HCT116 (cell line): ENCODE data around the gene DPH1. TPM values are rescaled to one million over a fixed set of nuclear protein-coding genes. Genes with fewer than 3 reads are reported as not detected.
"Not testable (repeated sequence)": the region's sequence is repeated elsewhere in the genome, so short reads cannot be mapped to it uniquely, and the experiment has no call there.

Experiments used
- ATAC-seq: fragments of 200-7000 bp; cut with Tn5 transposase; 2 replicates; pipeline ENCODE4 v1.9.1; 2020; ENCODE audit warnings: mild to moderate bottlenecking, moderate library complexity
- BruUV-seq: library from RNA; stranded (reverse); fragments of 400-500 nt; replicated peaks from 2 replicates; lab custom pipeline; 2021; lab: Mats Ljungman, UMichigan
- CTCF ChIA-PET: fragments of 300-600 bp; sonication (Branson Sonifier 250); formaldehyde crosslinking; loops from one replicate; lab custom pipeline; 2021; ENCODE audit warnings: antibody characterized with exemption; lab: Charles Lee
- POLR2A ChIA-PET: fragments of 300-600, 350-600 bp; sonication (Branson Sonifier 250); formaldehyde crosslinking; loops from one replicate; lab custom pipeline; 2021; ENCODE audit warnings: antibody characterized with exemption; lab: Charles Lee
- RAD21 ChIA-PET, 2 experiments: fragments of 300-600 bp; sonication (Branson Sonifier 250); formaldehyde crosslinking; loops; one replicate each; lab custom pipeline; 2023; ENCODE audit warnings: low total read pairs in 2 of 2; ENCODE audit not compliant: uncharacterized antibody in 2 of 2, unreplicated experiment in 2 of 2, low non-redundant PET in 1 of 2; lab: Charles Lee
- DNase-seq: peaks from one replicate; pipeline ENCODE4 v3.0.0-alpha.2; 2010; ENCODE audit warnings: low read depth, low spot score
- H2AFZ ChIP-seq: fragments of 200-600 bp; shearing (Covaris generic), sonication (generic); 2 replicates; pipeline ENCODE4 v1.6.1; 2017; ENCODE audit warnings: low read depth, mixed run types, mixed read lengths, antibody characterized with exemption, low read length; ENCODE audit not compliant: poor library complexity, severe bottlenecking
- H3K27ac ChIP-seq: 2 replicates; pipeline ENCODE4 v1.5.1; 2012; ENCODE audit warnings: low read depth, low read length
- H3K27me3 ChIP-seq: fragments of 200-600 bp; sonication (generic); 2 replicates; pipeline ENCODE4 v1.6.1; 2016; ENCODE audit warnings: mixed run types, low read length, mixed read lengths; ENCODE audit not compliant: insufficient read depth
- H3K36me3 ChIP-seq, 2 experiments: fragments of 200-500 bp in 1 of 2; fragments of 200-600 bp in 1 of 2; sonication (Bioruptor generic) in 1 of 2; sonication (generic) in 1 of 2; 2 replicates each; pipeline versions ENCODE4 v1.5.1 to v1.6.1; 2014 to 2016; ENCODE audit warnings: low read length in 2 of 2, inconsistent platforms in 1 of 2, mixed read lengths in 1 of 2, mixed run types in 1 of 2; ENCODE audit not compliant: insufficient read depth in 2 of 2, control insufficient read depth in 1 of 2
- H3K4me1 ChIP-seq, 2 experiments: fragments of 200-600 bp in 1 of 2; sonication (generic) in 1 of 2; 2 replicates each; pipeline versions ENCODE4 v1.5.1 to v1.6.1; 2012 to 2017; ENCODE audit warnings: low read length in 2 of 2, inconsistent platforms in 1 of 2, mild to moderate bottlenecking in 1 of 2, mixed read lengths in 1 of 2, mixed run types in 1 of 2, moderate library complexity in 1 of 2; ENCODE audit not compliant: insufficient read depth in 2 of 2, control insufficient read depth in 1 of 2
- H3K4me2 ChIP-seq: fragments of 200-600 bp; sonication (generic); 2 replicates; pipeline ENCODE4 v1.6.1; 2017; ENCODE audit warnings: mixed run types, low read length, mixed read lengths
- H3K4me3 ChIP-seq, 2 experiments: fragments of 200-600 bp in 1 of 2; sonication (generic) in 1 of 2; replicated peaks in 1 of 2; 2 replicates each; pipeline ENCODE4 v1.5.1; 2011 to 2016; ENCODE audit warnings: low read length in 2 of 2, control low read depth in 1 of 2, low read depth in 1 of 2, mild to moderate bottlenecking in 1 of 2, mixed read lengths in 1 of 2, mixed run types in 1 of 2
- H3K79me2 ChIP-seq: fragments of 200-600 bp; sonication (generic); 2 replicates; pipeline ENCODE4 v1.6.1; 2017; ENCODE audit warnings: mild to moderate bottlenecking, mixed run types, low read length, moderate library complexity, mixed read lengths; ENCODE audit not compliant: insufficient read depth
- H3K9ac ChIP-seq: fragments of 200-600 bp; sonication (generic); 2 replicates; pipeline ENCODE4 v1.6.1; 2016; ENCODE audit warnings: low read length, mixed read lengths
- H3K9me2 ChIP-seq: fragments of 200-600 bp; sonication (generic), shearing (Covaris generic); 2 replicates; pipeline ENCODE4 v1.6.1; 2017; ENCODE audit warnings: mixed run types, mild to moderate bottlenecking, moderate library complexity; ENCODE audit not compliant: insufficient read depth
- H3K9me3 ChIP-seq, 2 experiments: fragments of 200-500 bp in 1 of 2; fragments of 200-600 bp in 1 of 2; sonication (Bioruptor generic) in 1 of 2; sonication (generic) in 1 of 2; 2 replicates each; pipeline ENCODE4 v1.6.1; 2014 to 2017; ENCODE audit warnings: low read length in 2 of 2, mixed read lengths in 2 of 2, inconsistent platforms in 1 of 2, low read depth in 1 of 2, mild to moderate bottlenecking in 1 of 2, mixed run types in 1 of 2, moderate library complexity in 1 of 2; ENCODE audit not compliant: control insufficient read depth in 1 of 2, insufficient read depth in 1 of 2
- H4K20me1 ChIP-seq: fragments of 200-600 bp; sonication (generic), shearing (Covaris generic); 2 replicates; pipeline ENCODE4 v1.6.1; 2017; ENCODE audit warnings: mixed run types, mild to moderate bottlenecking, moderate library complexity; ENCODE audit not compliant: insufficient read depth
- CEBPB ChIP-seq: IDR thresholded peaks from 2 replicates; pipeline ENCODE4 v1.6.1; 2012; ENCODE audit warnings: low read depth
- ELF1 ChIP-seq: IDR thresholded peaks from 2 replicates; pipeline ENCODE4 v1.6.1; 2012; ENCODE audit warnings: low read depth, borderline replicate concordance
- POLR2A ChIP-seq: IDR thresholded peaks from 2 replicates; pipeline ENCODE4 v1.7.0; 2011; ENCODE audit warnings: borderline replicate concordance; ENCODE audit not compliant: insufficient read depth, insufficient read length; ENCODE audit errors: extremely low read depth
- YY1 ChIP-seq: IDR thresholded peaks from 2 replicates; pipeline ENCODE4 v1.6.1; 2011; ENCODE audit warnings: low read length, low read depth, moderate library complexity, mild to moderate bottlenecking; ENCODE audit not compliant: insufficient replicate concordance; ENCODE audit errors: extremely low read depth
- intact Hi-C: fragments of 100-400 bp; cut with micrococcal nuclease; formaldehyde crosslinking; loops from 2 replicates; pipeline ENCODE4 v1.10.0; 2022
- total RNA-seq: library from RNA; stranded (reverse); gene quantifications from one replicate; pipeline ENCODE4 v1.2.1, GENCODE V29; 2021; ENCODE audit not compliant: unreplicated experiment
- TF ChIP-seq, protein P1 (sequence below): IDR thresholded peaks from 2 replicates; pipeline ENCODE4 v1.6.1; 2011; ENCODE audit warnings: mild to moderate bottlenecking, low read length, moderate library complexity; ENCODE audit not compliant: insufficient replicate concordance; ENCODE audit errors: extremely low read depth

The DPH1 gene
- total RNA-seq, 1 experiment from 2014 or later: 47.2 TPM

DNA sequence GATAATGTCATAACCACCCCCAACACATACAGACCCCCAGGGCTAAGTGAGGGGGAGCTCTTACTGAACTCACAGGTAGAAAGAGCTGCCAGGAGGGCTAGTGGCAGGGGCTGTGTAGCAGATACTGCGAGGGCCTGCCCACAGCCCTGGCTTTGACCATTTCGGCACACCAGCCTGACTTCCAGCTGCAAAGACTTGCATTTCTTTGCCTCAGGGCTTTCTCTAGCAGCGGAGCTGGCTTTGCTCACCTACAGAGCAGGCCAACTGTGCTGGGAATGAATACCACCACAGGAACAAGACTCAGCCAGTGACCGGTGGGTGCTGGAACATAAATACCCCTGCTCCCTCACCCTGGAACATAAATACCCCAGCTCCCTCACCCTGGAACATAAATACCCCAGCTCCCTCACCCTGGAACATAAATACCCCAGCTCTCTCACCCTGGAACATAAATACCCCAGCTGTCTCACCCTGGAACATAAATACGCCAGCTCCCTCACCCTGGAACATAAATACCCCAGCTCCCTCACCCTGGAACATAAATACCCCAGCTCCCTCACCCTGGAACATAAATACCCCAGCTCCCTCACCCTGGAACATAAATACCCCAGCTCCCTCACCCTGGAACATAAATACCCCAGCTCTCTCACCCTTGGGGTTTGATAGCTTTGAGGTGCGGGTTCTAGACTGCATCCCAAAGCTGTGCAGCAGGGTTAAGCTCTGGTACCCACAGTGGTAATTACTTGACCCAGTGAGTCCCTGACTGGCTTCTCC is 16.5 kb upstream of the DPH1 start:
- not testable (repeated sequence) for BruUV-seq

DNA sequence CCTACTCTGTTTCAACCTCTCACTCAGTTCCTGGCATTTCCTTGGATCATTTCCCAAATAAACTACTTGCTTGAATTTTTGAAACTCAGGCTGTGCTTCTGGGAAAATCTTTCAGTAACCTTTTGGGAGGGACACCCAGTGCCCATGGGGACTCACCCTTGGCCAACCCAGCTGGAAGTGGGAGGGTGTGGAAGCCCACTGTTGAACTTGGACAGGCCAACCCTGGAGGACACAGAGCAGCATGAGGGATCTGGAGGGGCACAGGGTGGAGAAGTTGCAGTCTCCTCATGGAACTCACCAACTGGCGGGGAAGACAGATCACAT is 16.0 kb upstream of the DPH1 start:
- BruUV-seq: no TSS peak
- no peaks in the 10 kb centered on the region for H3K79me2 ChIP-seq
- no peaks in the 10 kb centered on the region for H3K36me3 ChIP-seq
- H3K4me1 ChIP-seq: peaks cover 8 to 11% of the 10 kb centered on the region in 2 experiments; a peak in 3 of 4 replicates
- intact Hi-C loops: no loop called here
- POLR2A ChIA-PET: no interaction called here
- no peak overlapping the region for H3K4me3 ChIP-seq
- no peak for TF ChIP-seq POLR2A
- no peak for TF ChIP-seq CEBPB
- TF ChIP-seq YY1: no peak
- no peak for TF ChIP-seq ELF1
- TF ChIP-seq, protein P1, sequence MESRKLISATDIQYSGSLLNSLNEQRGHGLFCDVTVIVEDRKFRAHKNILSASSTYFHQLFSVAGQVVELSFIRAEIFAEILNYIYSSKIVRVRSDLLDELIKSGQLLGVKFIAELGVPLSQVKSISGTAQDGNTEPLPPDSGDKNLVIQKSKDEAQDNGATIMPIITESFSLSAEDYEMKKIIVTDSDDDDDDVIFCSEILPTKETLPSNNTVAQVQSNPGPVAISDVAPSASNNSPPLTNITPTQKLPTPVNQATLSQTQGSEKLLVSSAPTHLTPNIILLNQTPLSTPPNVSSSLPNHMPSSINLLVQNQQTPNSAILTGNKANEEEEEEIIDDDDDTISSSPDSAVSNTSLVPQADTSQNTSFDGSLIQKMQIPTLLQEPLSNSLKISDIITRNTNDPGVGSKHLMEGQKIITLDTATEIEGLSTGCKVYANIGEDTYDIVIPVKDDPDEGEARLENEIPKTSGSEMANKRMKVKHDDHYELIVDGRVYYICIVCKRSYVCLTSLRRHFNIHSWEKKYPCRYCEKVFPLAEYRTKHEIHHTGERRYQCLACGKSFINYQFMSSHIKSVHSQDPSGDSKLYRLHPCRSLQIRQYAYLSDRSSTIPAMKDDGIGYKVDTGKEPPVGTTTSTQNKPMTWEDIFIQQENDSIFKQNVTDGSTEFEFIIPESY: no peak
- TF ChIP-seq, all 23 proteins: peak for 0
- no peak for DNase-seq
- Histone ChIP-seq H4K20me1 (no peaks in the 10 kb centered on the region), H3K9me2 (no peaks in the 10 kb centered on the region), H3K4me2 (no peak overlapping the region), H3K9ac (no peak overlapping the region), H3K9me3 (no peaks in the 10 kb centered on the region; a peak in 1 of 4 replicates), H3K27me3 (no peaks in the 10 kb centered on the region), H3K27ac (no peak overlapping the region), H2AFZ (no peak overlapping the region)
- no peak for ATAC-seq
- ChIA-PET RAD21 (no interaction called here), CTCF (no interaction called here)

More for the DNA sequence above, 16.5 kb upstream of the DPH1 start:
- H3K9me2 ChIP-seq, DNase-seq, H3K79me2 ChIP-seq, H3K9ac ChIP-seq, H3K27ac ChIP-seq, H3K27me3 ChIP-seq, H3K4me3 ChIP-seq, H4K20me1 ChIP-seq, ATAC-seq, H3K4me2 ChIP-seq, RAD21 ChIA-PET, H3K9me3 ChIP-seq, H2AFZ ChIP-seq, intact Hi-C loops, H3K36me3 ChIP-seq, CTCF ChIA-PET, POLR2A ChIA-PET: not testable (repeated sequence)
- H3K4me1 ChIP-seq: peaks cover 8 to 11% of the 10 kb centered on the region in 2 experiments; a peak in 3 of 4 replicates
